ENCODE results near the gene MEIOSIN. TPM values are rescaled to one million over a fixed set of nuclear protein-coding genes. Genes with fewer than 3 reads are reported as not detected.

MEIOSIN gene
- total and polyA plus RNA-seq, 8 donors: not detected

DNA sequence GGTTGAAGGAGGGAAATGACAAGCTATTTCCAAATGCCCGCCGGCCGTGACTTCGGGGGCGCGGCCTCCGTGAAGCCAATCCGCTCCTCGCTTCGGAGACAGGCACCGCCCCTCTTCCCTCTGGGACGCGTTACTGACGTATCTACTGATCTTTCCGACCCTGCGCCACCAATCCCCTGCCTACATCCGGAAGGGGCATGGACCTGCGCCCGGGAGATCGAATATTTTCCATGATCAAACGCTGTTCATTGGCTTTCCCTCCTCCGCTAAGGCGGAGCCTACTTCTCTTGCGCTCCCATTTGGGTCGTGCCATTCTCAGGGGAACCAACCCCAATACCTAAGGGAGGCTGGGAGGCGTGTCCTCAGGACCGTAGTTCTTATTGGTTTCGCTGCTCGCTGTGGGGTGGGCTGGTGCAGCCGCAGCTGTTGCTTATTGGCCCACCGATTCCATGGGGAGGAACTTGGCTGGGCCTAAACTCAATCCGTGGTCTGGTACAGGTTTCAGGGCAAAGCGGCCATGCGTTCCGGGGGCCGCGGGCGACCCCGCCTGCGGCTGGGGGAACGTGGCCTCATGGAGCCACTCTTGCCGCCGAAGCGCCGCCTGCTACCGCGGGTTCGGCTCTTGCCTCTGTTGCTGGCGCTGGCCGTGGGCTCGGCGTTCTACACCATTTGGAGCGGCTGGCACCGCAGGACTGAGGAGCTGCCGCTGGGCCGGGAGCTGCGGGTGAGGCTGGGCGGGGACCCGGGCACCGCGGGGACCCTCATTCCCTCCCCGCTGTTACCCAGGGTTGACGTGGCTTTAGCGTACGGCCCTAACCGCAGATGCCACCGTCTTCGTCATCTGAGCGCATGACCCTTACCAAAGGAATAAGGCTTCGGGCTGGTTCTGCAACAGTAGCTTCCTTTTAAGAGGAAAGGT is 40.8 kb upstream of the MEIOSIN start, which contains the start of gene QPCTL:
QPCTL (plus strand) TSS at position 480 of the 919 bp plus-strand sequence; CDS start at position 518, 38 bp downstream.
- Histone ChIP-seq H3K4me3 (peak within 1 kb of the TSS; percentile 65 to 92 (median 70)), H3K27me3 (no peaks in the 10 kb centered on the region), H3K36me3 (peaks cover 0 to 18% (median 6%) of the 10 kb centered on the region in 3 donors), H3K27ac (peak within 1 kb of the TSS; percentile 81 to 94 (median 86)), H3K9me3 (no peaks in the 10 kb centered on the region), H3K4me1 (peaks cover 0 to 6% (median 0%) of the 10 kb centered on the region in 3 donors)
- FAIRE-seq (peak; percentile 97), ATAC-seq (peak; percentile 89 to 95 (median 91)), DNase-seq (peak; percentile 93 to 99 (median 98))
- intact Hi-C loops (cut with DNase I): no loop called here
- 0 to 1% methylated on average over 66 to 70 of the region's 70 CpGs for WGBS, 2 donors
- TF ChIP-seq, protein P1, sequence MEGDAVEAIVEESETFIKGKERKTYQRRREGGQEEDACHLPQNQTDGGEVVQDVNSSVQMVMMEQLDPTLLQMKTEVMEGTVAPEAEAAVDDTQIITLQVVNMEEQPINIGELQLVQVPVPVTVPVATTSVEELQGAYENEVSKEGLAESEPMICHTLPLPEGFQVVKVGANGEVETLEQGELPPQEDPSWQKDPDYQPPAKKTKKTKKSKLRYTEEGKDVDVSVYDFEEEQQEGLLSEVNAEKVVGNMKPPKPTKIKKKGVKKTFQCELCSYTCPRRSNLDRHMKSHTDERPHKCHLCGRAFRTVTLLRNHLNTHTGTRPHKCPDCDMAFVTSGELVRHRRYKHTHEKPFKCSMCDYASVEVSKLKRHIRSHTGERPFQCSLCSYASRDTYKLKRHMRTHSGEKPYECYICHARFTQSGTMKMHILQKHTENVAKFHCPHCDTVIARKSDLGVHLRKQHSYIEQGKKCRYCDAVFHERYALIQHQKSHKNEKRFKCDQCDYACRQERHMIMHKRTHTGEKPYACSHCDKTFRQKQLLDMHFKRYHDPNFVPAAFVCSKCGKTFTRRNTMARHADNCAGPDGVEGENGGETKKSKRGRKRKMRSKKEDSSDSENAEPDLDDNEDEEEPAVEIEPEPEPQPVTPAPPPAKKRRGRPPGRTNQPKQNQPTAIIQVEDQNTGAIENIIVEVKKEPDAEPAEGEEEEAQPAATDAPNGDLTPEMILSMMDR (IDR thresholded peaks at IDR 0.05): no peak

DNA sequence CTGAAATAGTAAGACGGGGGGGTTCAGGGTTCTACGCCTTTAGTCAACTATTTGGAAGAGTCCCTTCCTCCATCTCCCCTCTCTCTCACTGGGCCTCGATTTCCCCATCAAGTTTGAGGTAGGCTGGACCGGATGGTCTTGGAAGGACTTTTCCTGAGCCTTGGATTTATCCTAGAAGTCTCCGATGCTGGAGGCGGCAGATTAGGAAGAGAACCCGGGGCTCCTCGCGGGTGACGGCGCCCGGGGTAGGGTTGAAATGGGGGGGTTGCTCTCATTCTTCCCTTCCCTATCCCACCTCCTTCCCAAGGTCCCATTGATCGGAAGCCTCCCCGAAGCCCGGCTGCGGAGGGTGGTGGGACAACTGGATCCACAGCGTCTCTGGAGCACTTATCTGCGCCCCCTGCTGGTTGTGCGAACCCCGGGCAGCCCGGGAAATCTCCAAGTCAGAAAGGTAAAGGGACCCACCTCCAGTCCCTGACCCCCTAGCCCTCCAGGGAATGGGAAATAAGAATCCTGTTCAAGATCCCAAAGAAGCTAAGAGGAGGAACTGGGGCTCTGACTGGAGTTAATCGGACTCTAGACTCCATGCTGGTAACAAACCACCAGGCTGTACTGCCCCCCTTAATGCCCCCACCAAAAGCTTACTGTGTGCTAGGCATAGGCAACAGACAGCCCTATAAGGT is 40.0 kb upstream of the MEIOSIN start:
- peaks cover 0 to 6% (median 0%) of the 10 kb centered on the region in 3 donors for H3K4me1 ChIP-seq
- DNase-seq (peak; percentile 63 to 90 (median 82)), ATAC-seq (peak; percentile 25 to 40 (median 37)), FAIRE-seq (no peak)
- TF ChIP-seq, protein P1 (IDR thresholded peaks at IDR 0.05): peak; percentile 70 to 87 (median 80)
- no peaks in the 10 kb centered on the region for H3K9me3 ChIP-seq
- H3K27me3 ChIP-seq: no peaks in the 10 kb centered on the region
- H3K36me3 ChIP-seq: peaks cover 0 to 10% (median under 1%) of the 10 kb centered on the region in 3 donors
- peak overlapping the region; percentile 81 to 94 (median 86) for H3K27ac ChIP-seq
- WGBS, 2 donors: 1% methylated on average over 22 of the region's 22 CpGs
- peak overlapping the region; percentile 65 to 92 (median 70) for H3K4me3 ChIP-seq
- intact Hi-C loops (cut with DNase I): no loop called here

DNA sequence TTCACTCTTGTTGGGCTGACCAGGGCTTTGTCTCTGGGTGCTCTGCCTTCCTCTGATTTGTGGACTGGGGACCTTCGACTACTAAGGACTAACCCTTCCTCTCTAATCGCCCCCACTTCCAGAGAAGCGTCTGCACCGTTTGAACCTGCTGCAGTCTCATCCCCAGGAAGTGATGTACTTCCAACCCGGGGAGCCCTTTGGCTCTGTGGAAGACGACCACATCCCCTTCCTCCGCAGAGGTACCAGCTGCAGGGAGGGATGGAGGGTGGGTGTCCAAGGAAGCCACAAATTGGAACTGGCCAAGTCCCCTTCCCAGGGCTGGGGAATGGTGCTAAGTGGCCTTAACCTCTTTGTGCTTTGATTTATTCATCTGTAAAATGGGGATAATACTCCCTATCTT is 31.6 kb upstream of the MEIOSIN start:
- WGBS, 2 donors: 82 to 86% methylated on average over 7 of the region's 7 CpGs
- no peak for FAIRE-seq
- no peaks in the 10 kb centered on the region for H3K27me3 ChIP-seq

DNA sequence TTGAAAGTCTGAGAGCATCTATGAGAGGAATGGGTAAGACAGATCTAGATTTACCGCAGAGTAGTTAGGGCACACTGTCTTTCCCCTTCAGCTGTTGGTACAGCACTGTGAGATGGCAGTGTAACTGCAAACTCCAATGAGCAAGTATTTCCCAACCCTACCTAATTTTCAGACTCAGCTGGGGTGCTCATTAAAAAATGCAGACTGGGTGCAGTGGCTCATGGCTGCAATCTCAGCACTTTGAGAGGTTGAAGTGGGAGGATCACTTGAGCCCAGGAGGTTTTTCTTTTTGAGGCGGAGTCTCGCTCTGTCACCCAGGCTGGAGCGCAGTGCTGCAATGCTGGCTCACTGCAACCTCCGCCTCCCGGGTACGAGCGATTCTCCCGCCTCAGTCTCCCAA is 28.1 kb upstream of the MEIOSIN start:
- intact Hi-C loops (cut with DNase I): no loop called here
- no peak for FAIRE-seq
- TF ChIP-seq, protein P1 (IDR thresholded peaks at IDR 0.05): no peak

More for the DNA sequence above, 31.6 kb upstream of the MEIOSIN start:
- H3K27ac ChIP-seq: no peak overlapping the region
- no peaks in the 10 kb centered on the region for H3K4me1 ChIP-seq
- DNase-seq (no peak), ATAC-seq (no peak)
- H3K36me3 ChIP-seq: no peaks in the 10 kb centered on the region
- TF ChIP-seq, protein P1 (IDR thresholded peaks at IDR 0.05): no peak
- no peaks in the 10 kb centered on the region for H3K9me3 ChIP-seq
- intact Hi-C loops (cut with DNase I): no loop called here
- H3K4me3 ChIP-seq: no peak overlapping the region

More for the DNA sequence above, 28.1 kb upstream of the MEIOSIN start:
- H3K9me3 ChIP-seq: no peaks in the 10 kb centered on the region
- no peaks in the 10 kb centered on the region for H3K27me3 ChIP-seq
- H3K27ac ChIP-seq: no peak overlapping the region
- ATAC-seq (peak in 1 of 4 donors; percentile 6), DNase-seq (no peak)
- 95 to 97% methylated on average over 9 of the region's 9 CpGs for whole genome bisulfite sequencing, 2 donors
- no peaks in the 10 kb centered on the region for H3K36me3 ChIP-seq
- no peaks in the 10 kb centered on the region for H3K4me1 ChIP-seq
- H3K4me3 ChIP-seq: no peak overlapping the region
